ENCODE measurements around the gene NT5M.

Gene NT5M

DNA sequence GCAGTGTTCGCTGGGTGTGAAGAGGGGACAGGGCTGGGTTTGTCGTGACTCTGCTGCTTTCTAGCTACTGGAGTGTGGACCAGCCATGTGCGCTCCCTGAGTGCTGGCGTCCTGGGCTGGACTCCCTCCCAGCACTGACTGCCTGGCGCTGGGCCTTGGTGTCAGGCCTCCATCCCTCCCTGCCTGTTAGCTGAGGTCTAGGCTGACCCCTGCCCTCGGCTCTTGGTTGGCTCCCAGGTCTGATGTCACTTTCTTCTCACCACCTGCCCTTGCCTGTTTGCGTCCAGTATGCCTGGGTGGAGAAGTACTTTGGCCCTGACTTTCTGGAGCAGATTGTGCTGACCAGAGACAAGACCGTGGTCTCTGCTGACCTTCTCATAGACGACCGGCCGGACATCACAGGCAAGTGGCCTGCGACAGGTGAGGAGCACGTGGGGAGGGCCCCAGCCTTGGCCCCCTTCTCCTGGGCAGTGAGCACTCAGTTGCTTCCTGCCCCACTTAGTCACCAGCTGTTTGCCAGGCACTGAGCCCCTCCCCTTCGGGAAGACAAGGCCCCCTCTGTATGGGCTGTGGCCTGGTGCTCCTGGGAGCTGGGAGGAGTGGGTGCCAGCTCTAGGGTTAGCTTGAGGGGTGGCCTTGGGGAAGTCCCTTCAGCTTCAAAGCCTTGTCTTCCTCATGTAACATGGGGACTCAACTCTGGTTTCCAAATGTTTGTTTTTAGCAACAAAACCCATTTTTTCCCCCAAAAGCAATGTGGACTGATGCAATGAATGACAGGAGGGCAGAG is 41.5 kb downstream of the NT5M start:
- DNase-seq = no peak

DNA sequence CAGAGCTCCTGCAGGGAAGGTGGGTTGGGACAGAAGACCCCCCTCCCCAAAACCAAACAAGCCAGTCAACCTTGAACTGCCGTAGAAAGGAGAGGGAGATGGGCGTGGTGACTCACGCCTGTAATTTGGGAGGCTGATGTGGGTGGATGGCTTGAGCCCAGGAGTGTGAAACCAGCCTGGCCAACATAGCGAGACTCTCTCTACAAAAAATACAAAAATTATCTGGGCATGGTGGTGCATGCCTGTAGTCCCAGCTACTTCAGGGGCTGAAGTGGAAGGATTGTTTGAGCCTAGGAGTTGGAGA is 42.1 kb downstream of the NT5M start:
- DNase-seq = no peak

DNA sequence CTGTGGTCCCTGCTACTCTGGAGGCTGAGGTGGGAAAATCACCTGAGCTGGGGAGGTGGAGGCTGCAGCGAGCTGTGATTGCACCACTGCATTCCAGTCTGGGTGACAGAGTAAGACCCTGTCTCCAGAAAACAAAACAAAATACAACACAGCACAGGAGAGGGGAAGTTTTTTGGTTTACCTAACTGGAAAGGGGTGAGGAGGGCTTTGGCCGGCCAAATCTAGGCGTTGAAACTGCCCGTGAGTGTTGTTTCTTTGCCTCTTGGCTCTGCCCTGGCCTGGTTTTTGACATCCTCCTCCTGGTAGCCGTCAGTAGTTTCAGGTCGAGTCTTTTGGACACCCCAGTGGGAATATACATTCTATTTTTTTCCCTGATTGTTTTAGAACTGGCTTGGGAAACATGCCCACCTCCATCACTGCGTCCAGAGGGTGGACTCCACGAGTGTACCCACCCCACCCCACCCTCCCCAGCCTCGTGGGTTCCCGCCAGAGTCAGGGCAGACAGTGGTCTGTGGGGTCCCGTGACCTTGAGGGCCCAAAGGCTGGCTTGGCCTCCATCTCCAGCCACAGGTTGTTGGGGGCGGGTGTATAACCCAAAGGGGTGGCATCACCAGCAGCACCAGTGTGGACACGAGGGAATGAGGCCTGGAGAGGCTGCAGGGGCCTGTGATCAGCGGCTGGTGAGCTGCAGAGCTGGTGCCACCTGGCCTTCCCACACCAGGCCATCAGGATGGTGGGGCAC is 42.7 kb downstream of the NT5M start:
- no peak for DNase-seq

DNA sequence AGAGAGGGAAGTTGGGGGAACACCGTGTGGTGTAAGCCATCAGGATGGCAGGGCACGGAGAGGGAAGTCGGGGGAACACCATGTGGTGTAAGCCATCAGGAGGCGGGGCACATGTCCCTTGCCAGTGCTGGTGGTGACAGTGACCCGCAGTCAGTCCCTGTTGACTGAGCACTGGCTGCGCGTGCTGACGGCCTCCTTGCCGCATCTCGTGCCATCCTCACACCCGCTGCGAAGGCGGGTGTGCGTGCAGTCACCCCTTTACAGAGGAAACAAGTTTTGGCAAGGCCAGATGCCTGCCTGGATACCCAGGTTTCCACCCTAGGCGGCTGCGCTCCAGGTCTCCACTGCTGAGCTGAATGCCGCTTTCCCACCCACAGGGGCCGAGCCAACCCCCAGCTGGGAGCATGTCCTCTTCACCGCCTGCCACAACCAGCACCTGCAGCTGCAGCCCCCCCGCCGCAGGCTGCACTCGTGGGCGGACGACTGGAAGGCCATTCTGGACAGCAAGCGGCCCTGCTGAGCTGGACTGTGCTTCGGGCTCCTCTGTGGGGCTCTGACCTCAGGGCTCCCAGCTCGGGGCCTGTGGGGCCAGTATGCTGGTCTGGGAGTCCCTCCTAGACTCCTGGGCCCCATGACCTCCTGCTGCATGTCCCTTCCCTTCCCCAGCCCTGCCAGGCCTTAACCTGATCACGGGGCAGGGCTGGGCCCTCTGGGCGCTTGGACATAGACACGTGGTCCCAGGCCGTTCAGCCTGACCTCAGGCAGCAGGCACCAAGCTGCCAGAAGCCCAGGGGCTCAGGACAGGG is 43.5 kb downstream of the NT5M start:
- DNase-seq = no peak

DNA sequence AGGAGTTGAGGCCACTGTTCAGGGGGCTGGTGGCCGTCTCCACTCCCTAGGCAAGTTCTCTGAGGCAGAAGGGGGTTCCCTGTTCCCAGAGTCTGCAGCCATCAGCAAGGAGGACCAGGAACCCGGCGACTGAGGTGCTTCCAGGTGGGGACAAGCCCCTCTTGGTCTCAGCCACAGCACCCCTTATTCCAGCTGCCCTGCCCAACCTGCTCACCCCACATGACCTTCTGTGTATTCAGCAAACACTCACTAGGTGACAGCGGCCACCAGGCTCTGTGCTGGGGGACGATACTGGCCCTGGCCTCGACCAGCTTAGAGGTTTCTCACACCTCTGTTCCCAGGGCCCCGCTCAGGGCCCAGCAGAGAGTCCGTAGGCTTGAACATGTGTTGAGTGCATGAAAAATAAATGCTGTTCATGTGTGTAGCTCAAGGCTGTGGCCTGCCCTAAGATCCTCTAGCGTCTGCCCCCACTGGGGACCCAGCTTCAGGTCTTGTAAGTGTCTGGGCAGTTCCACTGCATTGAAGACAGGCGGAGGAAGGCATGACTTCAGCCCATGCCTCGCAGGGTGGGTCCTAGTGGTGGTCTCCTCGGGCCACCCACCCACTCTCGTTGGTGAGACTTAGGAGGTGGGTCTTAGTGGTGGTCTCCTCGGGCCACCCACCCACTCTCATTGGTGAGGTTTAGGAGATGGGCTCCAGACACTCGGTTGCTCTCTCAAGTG is 44.2 kb downstream of the NT5M start:
- no peak for DNase-seq

DNA sequence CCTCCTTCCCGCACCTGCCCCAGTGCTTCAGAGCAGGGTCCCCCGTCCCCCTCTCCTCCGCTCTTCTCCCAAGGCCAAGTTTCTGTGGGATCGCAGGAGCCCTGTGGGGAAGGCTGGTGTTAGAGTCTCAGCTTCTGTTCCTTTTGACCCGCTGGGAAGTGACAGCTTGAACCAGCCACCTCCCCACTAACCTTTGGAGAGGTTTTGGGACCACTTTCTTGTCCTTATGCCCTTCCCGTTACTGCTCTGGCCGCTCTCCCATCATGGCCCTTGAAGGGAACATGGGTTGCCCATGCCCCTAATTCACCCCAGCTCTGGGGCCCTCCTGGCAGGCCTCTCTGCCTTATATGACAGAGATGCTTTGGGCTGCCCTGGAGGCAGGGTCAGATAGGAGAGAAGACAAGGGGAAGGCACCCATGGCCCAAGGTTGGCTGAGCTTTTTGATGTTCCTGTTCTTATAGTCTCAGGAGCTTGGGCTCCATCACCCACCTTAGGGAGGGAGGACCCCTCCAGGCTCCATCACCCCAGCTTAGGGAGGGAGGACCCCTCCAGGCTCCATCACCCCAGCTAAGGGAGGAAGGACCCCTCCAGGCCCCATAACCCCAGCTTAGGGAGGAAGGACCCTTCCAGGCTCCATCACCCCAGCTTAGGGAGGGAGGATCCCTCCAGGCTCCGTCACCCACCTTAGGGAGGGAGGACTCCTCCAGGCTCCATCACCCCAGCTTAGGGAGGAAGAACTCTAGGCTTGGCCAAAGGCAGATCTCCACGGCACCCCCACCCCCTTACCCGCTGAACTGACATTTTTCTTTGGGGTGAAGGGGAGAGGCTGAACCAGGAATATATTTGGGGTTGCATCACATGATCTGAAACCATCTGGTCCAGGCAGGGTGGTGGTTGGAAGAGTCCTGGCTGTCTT is 45.0 kb downstream of the NT5M start:
- DNase-seq = no peak

DNA sequence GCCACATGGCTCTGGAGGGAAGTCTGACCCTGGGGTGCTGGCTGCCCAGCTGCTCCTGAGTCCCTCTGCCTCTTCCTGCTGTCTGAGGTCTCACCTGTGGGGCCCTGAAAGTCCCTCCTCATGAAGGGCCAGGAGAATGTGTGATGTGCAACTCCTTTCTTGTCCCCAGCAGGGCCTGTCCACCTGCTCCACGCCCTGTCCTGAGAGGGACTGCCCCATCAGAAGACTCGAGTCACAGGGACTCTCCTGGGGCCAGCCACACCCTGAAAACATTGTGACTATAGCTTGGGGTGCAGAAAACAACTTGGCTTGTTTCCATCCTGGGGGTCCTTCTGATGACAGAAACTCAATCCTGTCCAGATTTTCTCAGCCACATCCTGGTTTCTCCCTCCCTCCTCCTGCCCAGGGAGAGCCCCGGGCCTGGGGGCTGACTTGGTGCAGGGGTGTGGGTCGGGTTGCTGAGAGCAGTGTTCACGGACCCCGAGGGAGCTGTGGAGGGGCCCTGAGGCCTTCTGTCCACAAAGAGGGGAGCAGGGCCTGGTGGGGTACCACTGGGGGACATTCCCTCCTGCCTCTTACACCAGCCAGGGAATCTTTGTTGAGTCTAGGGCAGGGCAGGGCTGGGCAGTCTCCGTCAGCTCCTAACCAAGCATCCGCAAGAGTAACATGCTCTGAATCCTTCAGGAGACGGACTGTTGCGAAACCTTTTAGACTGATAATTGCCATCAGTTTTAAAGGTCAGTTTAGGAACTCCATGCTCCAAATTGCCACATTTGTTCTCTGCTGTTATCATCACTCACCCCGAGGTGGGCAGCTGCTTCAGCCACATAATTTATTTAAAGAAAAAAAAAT is 45.9 kb downstream of the NT5M start:
- DNase-seq = no peak

DNA sequence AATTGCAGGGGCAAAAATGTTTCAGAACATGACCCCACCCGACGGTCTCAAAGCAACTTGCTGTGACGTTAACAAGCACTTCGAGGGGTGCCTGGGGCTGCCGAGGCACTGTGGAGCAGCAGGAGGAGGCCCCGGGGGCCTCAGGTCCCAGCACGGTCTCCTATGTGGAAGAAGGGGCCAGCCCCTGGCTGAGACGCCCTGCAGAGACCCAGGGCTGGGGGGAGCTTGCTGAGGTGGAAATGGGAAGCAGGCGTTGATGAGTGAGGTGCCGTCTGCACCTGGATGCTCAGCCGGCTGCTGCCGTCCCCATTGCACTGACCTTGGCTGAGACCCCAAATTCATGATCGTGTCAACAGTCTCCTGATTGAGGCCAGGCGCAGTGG is 46.5 kb downstream of the NT5M start:
- DNase-seq = no peak

DNA sequence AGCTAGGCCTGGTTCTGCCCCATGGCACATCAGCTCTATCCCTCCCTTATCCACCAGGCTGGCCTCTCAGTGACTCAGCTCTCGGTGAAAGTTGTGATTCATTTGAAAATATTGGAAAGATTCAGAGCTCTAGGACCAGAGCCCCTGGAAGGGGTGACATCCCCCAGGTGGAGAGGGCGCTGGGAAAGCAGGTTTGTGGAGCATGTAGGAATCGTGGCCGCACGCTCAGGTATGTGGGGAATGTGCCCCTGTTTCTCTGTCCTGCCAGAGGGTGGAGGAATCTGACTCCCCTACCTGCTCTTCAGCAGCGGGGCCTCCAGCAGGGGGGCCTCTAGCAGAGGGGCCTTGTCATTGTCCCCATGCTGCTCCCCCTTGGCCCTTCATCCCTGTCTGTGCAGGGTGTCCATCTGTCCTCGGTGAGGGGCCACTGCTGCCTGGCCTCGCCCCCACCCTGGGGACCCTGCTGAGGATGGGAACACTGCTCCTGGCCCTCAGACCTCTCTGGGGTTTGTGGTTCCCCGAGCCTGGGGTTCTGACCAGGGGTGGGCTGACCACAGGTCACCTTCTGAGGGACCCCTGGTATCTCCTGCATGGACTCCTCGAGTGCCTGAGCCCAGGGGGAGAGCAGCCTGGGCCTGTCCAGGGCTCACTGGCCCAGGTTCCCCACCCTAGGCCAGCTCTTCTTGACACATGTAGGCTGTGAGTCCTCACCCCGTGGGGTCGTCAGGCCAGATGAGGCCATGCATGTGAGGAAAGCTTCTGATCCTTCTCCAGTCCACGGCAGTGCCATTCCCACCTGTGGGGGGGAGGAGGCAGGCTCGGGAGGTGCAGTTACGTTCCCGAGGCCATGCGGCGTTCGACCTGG is 47.5 kb downstream of the NT5M start:
- DNase-seq = peak; percentile 34

DNA sequence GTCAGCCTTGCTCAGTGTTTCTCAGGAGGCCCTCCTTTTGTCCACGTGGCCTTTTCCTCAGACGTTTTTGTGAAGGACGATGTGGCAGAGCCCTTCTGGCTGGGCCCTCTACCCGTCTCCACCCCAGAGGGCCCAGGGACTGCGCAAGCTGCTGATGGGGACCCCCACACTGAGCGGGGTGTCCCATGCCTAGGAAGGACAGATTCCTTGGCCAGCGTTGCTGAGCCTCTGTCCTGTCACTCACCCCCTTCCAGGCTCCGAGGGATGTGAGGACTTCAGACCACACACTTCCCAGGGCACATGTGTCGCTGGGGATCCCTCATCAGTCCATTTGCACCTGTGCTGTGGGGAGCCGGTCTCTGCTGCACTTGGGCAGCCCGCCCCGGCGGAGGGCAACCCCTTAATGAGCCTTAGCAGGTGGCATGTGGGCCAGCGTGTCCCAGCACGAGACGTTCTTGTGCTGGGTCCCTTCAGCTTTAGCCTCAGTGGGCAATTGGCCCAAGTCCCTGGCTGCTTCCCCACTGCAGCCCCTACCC is 48.3 kb downstream of the NT5M start:
- DNase-seq = no peak

DNA sequence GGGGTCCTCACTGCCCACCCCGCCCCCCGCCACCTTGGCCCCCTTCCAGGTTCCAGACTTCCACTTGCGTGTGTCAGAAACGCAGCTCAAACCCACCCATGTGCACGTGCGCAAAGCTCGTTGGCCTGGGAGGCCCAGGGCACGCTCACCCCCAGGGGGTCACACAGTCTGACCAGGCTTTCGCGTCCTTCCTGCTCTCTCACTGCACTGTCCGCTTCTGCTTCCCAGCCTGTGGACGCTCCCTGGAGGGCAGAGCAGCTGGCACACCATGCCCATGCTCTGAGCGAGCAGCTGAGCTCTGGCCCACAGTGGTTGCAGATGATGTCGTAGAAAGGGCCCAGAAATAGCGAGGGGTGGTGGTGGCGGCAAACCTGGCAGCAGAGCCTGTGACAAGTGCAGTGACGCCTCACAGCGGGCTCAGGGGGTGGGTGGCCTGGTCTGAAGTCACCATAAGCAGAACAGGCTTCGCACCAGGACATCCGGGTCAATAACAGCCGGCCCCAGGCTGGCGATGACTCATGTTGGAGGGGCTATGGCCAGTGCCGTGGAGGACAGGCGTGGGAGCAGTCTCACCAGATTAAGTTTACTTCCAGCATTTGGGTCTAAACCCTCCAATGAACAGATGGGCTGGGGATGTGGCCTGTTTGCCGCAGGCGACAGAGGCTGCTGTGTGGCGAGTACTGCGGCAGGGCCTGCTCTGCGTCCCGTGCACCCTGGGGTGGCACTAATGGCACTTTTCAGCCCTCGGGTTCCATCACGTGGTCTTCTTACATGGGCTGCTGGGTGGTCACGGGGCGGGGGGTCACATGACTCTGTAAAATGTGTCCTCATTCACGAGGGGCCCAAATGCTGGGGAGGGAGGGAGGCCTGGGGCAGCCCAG is 49.0 kb downstream of the NT5M start:
- DNase-seq = peak; percentile 9

DNA sequence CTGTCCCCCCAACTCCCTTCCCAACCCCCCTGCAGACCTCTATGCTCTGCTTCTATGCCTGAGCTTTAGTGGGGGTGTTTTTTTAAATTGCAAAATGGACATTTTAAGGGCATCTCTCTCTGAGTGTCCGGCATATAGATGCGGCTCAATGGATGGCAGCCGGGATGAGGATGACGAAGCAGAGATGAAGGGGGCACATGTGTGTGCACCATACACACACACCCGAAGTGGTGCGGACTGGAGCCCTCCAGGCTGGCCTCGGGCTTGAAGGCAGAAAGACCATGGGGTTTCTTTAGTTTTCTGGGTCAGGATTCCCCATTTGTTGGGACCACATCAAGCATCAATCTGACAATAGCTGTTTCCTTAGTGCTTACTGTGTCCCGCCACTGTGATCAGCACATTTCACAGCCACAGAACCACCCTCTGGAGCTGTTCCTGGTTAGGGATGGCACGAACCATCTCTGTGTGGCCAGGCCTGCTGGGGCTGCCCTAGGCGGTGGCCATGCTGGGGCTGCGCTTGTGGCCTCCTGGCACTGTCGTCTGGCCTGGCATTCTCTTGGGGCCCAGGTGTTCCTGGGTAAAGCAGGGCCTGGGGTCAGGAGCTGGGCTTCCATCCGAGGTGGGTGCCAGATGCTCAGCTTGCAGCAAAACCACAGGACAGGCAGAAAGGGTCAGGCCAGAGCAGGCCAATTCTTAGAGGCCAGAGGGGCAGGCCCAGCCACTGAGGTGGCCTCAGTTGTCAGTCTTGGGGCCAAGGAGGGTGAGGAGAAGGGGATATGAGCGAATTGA is 49.9 kb downstream of the NT5M start:
- DNase-seq = no peak

DNA sequence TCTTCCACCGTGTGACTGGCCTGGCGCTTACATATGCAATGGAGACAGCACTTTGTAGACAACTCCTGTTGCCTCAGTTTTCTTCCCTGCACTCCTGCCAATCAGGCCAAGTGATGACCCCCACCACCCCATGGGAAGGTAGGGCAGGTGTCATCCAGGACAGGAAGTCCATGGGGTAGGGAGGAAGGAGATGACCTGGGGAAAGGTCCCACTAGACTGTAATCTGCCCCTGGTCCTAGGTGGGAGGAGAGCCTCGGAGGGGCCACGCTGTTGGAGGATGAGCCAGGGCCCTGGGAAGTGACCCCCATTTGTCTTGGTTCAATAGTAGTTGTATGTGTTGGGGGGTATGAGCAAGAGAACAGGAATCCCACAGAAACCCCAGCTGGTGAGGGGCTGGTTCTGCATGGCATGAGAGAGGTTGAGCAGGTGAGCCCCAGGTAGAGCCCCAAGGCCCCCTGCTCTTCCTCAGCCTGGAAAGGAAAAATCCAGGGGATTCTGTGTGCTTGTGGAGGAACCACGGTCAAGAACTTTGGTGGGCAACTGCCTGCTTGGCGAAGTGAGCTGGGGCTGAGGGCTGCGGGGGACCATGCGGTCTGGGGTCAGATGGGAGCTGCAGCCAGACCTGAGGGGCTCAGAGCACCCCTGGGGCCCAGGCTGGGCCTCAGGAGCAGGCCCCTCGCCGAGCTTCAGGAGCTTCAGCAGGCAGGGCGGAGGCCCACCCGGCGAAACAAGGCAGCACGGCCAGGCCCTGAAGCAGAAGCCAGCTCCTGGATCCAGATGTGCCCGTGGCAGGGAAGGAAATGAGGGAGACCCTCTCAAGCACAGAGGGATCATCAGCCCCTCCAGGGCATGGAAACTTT is 50.7 kb downstream of the NT5M start:
- DNase-seq = no peak

DNA sequence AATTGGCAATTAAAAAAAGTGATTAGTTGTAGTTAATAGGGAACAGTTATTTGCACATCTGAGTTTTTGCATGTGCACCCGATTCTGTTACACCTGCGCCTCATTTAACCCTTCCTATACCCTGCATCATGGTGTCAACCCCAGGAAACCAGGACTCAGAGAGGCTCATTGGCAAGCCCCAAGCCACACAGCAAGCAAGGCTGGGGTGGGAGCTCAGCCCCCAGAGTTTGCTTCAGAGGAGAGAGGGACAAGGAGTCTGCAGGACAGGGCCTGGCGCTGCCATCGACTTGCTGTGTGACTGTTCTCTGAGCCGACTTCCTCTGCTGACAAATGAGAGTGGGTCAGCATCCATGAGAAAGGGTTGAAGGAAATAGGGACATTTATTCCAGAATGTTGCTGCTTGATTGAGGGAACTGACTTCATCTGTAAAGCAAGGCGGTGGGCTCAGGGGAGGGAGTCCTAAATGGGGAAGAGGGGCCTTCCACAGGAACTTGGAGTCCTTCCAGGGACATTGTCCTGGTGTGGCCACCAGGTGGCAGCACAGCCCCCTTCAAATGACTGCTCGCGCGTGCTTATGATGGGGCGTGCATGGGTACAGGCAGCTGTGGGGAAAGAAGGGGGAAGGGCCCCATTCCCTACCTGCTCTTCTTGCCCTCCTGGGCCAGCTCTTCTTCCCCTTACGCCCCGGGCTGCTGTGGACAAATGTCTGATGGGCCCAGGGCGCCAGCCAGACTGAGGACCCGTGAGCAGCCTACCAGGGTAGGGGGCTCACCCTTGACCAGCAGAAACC is 51.6 kb downstream of the NT5M start:
- peak; percentile 51 for DNase-seq

DNA sequence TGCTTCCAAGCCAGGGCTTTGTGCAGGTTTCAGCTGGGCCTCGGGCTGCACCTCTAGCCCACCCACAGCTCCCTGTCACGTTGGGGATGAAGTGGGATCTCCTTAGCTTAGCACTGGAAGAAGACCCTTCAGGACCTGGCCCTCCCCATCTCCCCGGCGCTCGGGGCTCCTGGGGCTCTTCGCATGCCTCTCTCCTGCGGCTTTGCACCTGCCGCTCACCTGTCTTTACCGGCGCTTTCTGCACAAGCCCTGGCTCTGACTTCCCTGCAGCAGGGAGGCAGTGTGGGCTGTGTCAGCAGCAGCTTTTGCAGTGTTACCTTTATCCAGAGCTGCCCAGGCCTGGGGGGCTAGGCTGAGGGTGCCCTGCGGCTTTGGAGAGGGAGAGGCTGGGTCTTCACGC is 52.3 kb downstream of the NT5M start:
- DNase-seq = no peak
